GM12878 (cell line): Measurements from ENCODE around the gene PRM3.

ENCODE experiments used
- BRCA1 ChIP-seq: IDR thresholded peaks from 2 replicates; pipeline ENCODE4 v1.6.1; 2011; ENCODE audit warnings: low read depth, low read length, improper control_type of control experiment
- CREB1 ChIP-seq: IDR thresholded peaks from 2 replicates; pipeline ENCODE4 v1.6.1; 2012; ENCODE audit warnings: low read depth, mild to moderate bottlenecking, inconsistent platforms
- CTCF ChIP-seq, 3 experiments: IDR thresholded peaks in 2 of 3; conservative IDR thresholded peaks in 1 of 3; 2 replicates each; pipeline ENCODE4 v1.5.1; 2011; ENCODE audit warnings: low read depth in 3 of 3, low read length in 3 of 3, mild to moderate bottlenecking in 3 of 3, control low read depth in 2 of 3, moderate library complexity in 2 of 3, inconsistent platforms in 1 of 3, mixed read lengths in 1 of 3; ENCODE audit not compliant: control insufficient read depth in 2 of 3, insufficient read depth in 1 of 3; ENCODE audit errors: extremely low read depth in 1 of 3
- ESRRA ChIP-seq: IDR thresholded peaks from 2 replicates; pipeline ENCODE4 v1.6.1; 2012; ENCODE audit warnings: mild to moderate bottlenecking, low read length, improper control_type of control experiment
- ETV6 ChIP-seq, 2 experiments: fragments of 450-650 bp in 1 of 2; IDR thresholded peaks in 1 of 2; conservative IDR thresholded peaks in 1 of 2; 2 replicates each; pipeline ENCODE4 v1.6.1; 2014; ENCODE audit warnings: antibody characterized with exemption in 1 of 2, borderline replicate concordance in 1 of 2, low read depth in 1 of 2, mild to moderate bottlenecking in 1 of 2, moderate library complexity in 1 of 2
- HSF1 ChIP-seq: fragments of 150-350 bp; IDR thresholded peaks from 2 replicates; pipeline ENCODE4 v1.6.1; 2014; ENCODE audit warnings: mild to moderate bottlenecking, low read depth, low read length
- PBX3 ChIP-seq: IDR thresholded peaks from 2 replicates; pipeline ENCODE4 v1.6.1; 2011; ENCODE audit warnings: mild to moderate bottlenecking, low read depth, low read length, moderate library complexity; ENCODE audit not compliant: insufficient replicate concordance
- POLR2A ChIP-seq: IDR thresholded peaks from 2 replicates; pipeline ENCODE4 v1.6.1; 2011; ENCODE audit warnings: low read depth, mild to moderate bottlenecking, low read length
- POLR2AphosphoS5 ChIP-seq: IDR thresholded peaks from 2 replicates; pipeline ENCODE4 v1.6.1; 2011; ENCODE audit warnings: mild to moderate bottlenecking, low read length, inconsistent platforms
- SP1 ChIP-seq: IDR thresholded peaks from one replicate; pipeline ENCODE4 v1.6.1; 2011; ENCODE audit warnings: low read depth, low read length
- TCF3 ChIP-seq: IDR thresholded peaks from 2 replicates; pipeline ENCODE4 v1.6.1; 2012; ENCODE audit warnings: low read depth, mild to moderate bottlenecking, low read length, borderline replicate concordance; ENCODE audit not compliant: insufficient read depth
- TCF7 ChIP-seq: IDR thresholded peaks from 2 replicates; pipeline ENCODE4 v1.6.1; 2014; ENCODE audit warnings: antibody characterized with exemption, borderline replicate concordance

- TF ChIP-seq ETV6 (conservative IDR thresholded peaks at IDR 0.05 in 1 of 2, IDR thresholded peaks at IDR 0.05 in 1 of 2; ENCODE audit: borderline replicate concordance in 1 of 2, low read depth in 1 of 2) (no peak), HSF1 (no peak), CTCF (IDR thresholded peaks at IDR 0.05 in 2 of 3, conservative IDR thresholded peaks at IDR 0.05 in 1 of 3; ENCODE audit: control insufficient read depth in 2 of 3, extremely low read depth in 1 of 3, insufficient read depth in 1 of 3, low read depth in 3 of 3, low read length in 3 of 3) (no peak), ESRRA (no peak), POLR2AphosphoS5 (no peak), SP1 (no peak), PBX3 (no peak), TCF3 (no peak), CREB1 (no peak), TCF7 (no peak), POLR2A (no peak), BRCA1 (no peak)
Measured at GRCh38 chr16:11299865-11300559, 26.6 kb upstream of the PRM3 start.
